Upper lobe of left lung (tissue), 6 donors: Measurements from ENCODE around the gene MDM2. TPM values are rescaled to one million over a fixed set of nuclear protein-coding genes. Genes with fewer than 3 reads are reported as not detected.

Experiments used
- ATAC-seq, 2 donors: fragments of 200-7000 bp; cut with Tn5 transposase; one replicate each; pipeline ENCODE4 v1.9.1; 2022; ENCODE audit warnings: mild to moderate bottlenecking in 2 of 2, moderate library complexity in 2 of 2; ENCODE audit not compliant: low FRiP score in 2 of 2
- DNase-seq, 2 donors: peaks; one replicate each; pipeline ENCODE4 v3.0.0-alpha.2; 2019 to 2020
- H3K27ac ChIP-seq, 4 donors: fragments of 200-600 bp; sonication (generic); one replicate each; pipeline ENCODE4 v1.5.1; 2016 to 2019
- H3K27me3 ChIP-seq, 4 donors: fragments of 200-600 bp; sonication (generic); one replicate each; pipeline ENCODE4 v1.5.1; 2017 to 2019
- H3K36me3 ChIP-seq, 4 donors: fragments of 200-600 bp; sonication (generic); one replicate each; pipeline ENCODE4 v1.5.1; 2016 to 2019
- H3K4me1 ChIP-seq, 4 donors: fragments of 200-600 bp; sonication (generic); one replicate each; pipeline ENCODE4 v1.5.1; 2018 to 2019
- H3K4me3 ChIP-seq, 4 donors: fragments of 200-600 bp; sonication (generic); one replicate each; pipeline ENCODE4 v1.5.1; 2017 to 2019; ENCODE audit warnings: mild to moderate bottlenecking in 2 of 4, moderate library complexity in 1 of 4
- H3K9me3 ChIP-seq, 4 donors: fragments of 200-600 bp; sonication (generic); one replicate each; pipeline ENCODE4 v1.5.1; 2018 to 2019
- EP300 ChIP-seq, 4 donors: sonication (generic); formaldehyde crosslinking; IDR thresholded peaks; one replicate each; pipeline ENCODE4 v1.5.1; 2017; ENCODE audit warnings: antibody characterized with exemption in 4 of 4, control low read depth in 2 of 4
- POLR2A ChIP-seq, 4 donors: fragments of 450-650 bp; IDR thresholded peaks; one replicate each; pipeline ENCODE4 v1.5.1; 2016 to 2017; ENCODE audit warnings: antibody characterized with exemption in 4 of 4, mild to moderate bottlenecking in 2 of 4
- POLR2AphosphoS5 ChIP-seq, 2 donors: sonication (generic); formaldehyde crosslinking; IDR thresholded peaks; one replicate each; pipeline ENCODE4 v1.5.1; 2017; ENCODE audit warnings: antibody characterized with exemption in 2 of 2
- WGBS, 2 donors: methylation state at CpG; one replicate each; pipeline ENCODE4 v1.1.5; 2017 to 2018; 5-methylcytosine and 5-hydroxymethylcytosine counted together
- total RNA-seq, 6 donors: library from RNA; depleted of rRNA in 4 of 6; stranded (reverse); fragments of >200 nt in 4 of 6; gene quantifications; one replicate each; pipeline versions ENCODE4 v1.1.0 to v1.2.1, GENCODE V29; 2016 to 2021
- TF ChIP-seq, protein P1 (sequence below), 6 experiments: fragments of 450-650 bp in 4 of 6; fragments of 200-600 bp in 2 of 6; sonication (generic) in 2 of 6; IDR thresholded peaks; one replicate each; pipeline ENCODE4 v1.5.1; 2016 to 2019; ENCODE audit warnings: antibody characterized with exemption in 6 of 6
- donor health status: DM: no; HTN: no; CAD: no; lungs with moderate emphysema.
- donor health status: DM: no; HTN: yes; CAD: no; lungs with severe emphysema.

MDM2 gene
- total RNA-seq, 6 donors from 2014 or later, result 64.6 to 162 (median 108) TPM

DNA sequence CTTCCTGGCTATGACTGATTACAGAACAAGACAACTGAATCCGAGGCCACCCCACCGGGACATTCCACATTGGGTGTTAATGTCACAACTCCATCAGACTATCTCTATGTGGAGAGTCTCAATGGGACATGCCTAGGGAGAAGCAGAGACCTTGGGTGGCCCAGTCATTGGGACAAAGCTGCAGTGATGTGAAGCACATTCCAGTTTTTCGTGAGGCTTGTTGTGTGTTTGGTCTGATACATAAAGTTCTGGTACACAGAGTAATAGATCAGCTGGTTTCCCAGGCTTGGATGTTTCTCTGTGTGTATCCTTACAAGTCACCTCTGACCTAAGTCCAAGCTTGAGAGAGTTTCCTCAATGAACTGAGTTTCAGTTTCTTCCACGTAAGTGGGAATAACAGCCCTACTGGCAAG lies 82.7 kb downstream of the MDM2 start:
- Histone ChIP-seq H3K4me1 (peaks cover 0 to 27% (median 16%) of the 10 kb centered on the region in 4 donors), H3K36me3 (peaks cover 0 to 8% (median 0%) of the 10 kb centered on the region in 4 donors), H3K4me3 (no peak overlapping the region), H3K27ac (peak overlapping the region; percentile 14 to 69 (median 32)), H3K27me3 (no peaks in the 10 kb centered on the region), H3K9me3 (no peaks in the 10 kb centered on the region)
- TF ChIP-seq, protein P1, sequence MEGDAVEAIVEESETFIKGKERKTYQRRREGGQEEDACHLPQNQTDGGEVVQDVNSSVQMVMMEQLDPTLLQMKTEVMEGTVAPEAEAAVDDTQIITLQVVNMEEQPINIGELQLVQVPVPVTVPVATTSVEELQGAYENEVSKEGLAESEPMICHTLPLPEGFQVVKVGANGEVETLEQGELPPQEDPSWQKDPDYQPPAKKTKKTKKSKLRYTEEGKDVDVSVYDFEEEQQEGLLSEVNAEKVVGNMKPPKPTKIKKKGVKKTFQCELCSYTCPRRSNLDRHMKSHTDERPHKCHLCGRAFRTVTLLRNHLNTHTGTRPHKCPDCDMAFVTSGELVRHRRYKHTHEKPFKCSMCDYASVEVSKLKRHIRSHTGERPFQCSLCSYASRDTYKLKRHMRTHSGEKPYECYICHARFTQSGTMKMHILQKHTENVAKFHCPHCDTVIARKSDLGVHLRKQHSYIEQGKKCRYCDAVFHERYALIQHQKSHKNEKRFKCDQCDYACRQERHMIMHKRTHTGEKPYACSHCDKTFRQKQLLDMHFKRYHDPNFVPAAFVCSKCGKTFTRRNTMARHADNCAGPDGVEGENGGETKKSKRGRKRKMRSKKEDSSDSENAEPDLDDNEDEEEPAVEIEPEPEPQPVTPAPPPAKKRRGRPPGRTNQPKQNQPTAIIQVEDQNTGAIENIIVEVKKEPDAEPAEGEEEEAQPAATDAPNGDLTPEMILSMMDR (IDR thresholded peaks at IDR 0.05), result no peak
- TF ChIP-seq POLR2AphosphoS5 (IDR thresholded peaks at IDR 0.05), result no peak
- peak in 2 of 4 donors; percentile 79 to 83 for TF ChIP-seq EP300 (IDR thresholded peaks at IDR 0.05)
- DNase-seq (no peak), ATAC-seq (no peak)
- 67 to 75% methylated on average over 4 of the region's 4 CpGs for WGBS, 2 donors

DNA sequence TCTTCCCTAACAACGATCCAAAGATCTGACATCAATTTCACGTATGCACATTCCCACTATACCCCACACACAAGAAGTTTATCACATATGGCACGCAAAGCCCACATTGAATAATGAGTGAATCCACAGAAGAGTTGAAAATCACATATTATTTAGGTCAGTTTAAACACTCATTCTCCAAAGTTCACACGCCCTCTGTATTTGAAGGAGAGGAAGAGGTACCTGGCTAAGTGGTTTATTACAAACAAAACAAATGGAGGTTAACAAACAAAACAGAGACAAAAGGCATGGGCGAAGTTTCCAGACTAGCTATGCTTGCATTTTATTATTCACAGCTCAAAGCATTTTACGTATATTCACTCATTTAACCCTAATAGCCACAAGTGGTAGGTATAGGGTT lies 83.2 kb downstream of the MDM2 start:
- H3K9me3 ChIP-seq, result no peaks in the 10 kb centered on the region
- no peaks in the 10 kb centered on the region for H3K27me3 ChIP-seq
- H3K27ac ChIP-seq, result peak overlapping the region in 2 of 4 donors; percentile 14 to 32
- H3K4me3 ChIP-seq, result no peak overlapping the region
- ATAC-seq (no peak), DNase-seq (no peak)
- WGBS, 2 donors, result 81 to 85% methylated on average over 6 of the region's 6 CpGs
- TF ChIP-seq POLR2AphosphoS5 (IDR thresholded peaks at IDR 0.05) (no peak), POLR2A (IDR thresholded peaks at IDR 0.05) (no peak), EP300 (IDR thresholded peaks at IDR 0.05) (no peak)
- TF ChIP-seq, protein P1 (IDR thresholded peaks at IDR 0.05), result no peak
- H3K4me1 ChIP-seq, result peaks cover 0 to 27% (median 16%) of the 10 kb centered on the region in 4 donors
- H3K36me3 ChIP-seq, result peaks cover 0 to 8% (median 2%) of the 10 kb centered on the region in 4 donors

DNA sequence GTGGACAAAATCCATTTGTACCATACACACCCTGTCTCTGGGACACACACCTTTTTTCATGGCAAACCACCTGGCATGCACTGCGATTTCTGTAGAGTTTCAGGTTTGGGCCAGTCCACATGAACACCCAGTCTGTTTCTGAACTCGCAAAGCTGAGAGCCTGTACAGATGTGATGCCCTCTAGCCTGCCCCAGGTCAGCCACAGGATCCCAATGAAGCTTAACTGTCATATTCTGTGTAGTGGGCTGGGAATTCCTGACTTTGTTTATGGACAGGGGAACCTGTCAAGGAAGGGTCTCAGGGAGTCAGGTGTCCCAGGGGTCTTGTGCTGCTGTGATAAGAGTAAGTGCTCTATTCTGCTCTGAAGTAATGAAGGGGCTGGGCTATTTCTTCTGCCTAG lies 85.2 kb downstream of the MDM2 start:
- H3K27me3 ChIP-seq, result no peaks in the 10 kb centered on the region
- no peaks in the 10 kb centered on the region for H3K9me3 ChIP-seq
- no peak overlapping the region for H3K4me3 ChIP-seq
- H3K27ac ChIP-seq, result peak overlapping the region in 1 of 4 donors; percentile 62
- ATAC-seq (no peak), DNase-seq (no peak)
- peaks cover 10 to 32% (median 18%) of the 10 kb centered on the region in 4 donors for H3K4me1 ChIP-seq
- 89 to 94% methylated on average over 2 of the region's 2 CpGs for WGBS, 2 donors
- peaks cover 0 to 8% (median 2%) of the 10 kb centered on the region in 4 donors for H3K36me3 ChIP-seq
- TF ChIP-seq, protein P1 (IDR thresholded peaks at IDR 0.05), result no peak
- TF ChIP-seq POLR2A (IDR thresholded peaks at IDR 0.05) (no peak), EP300 (IDR thresholded peaks at IDR 0.05) (no peak), POLR2AphosphoS5 (IDR thresholded peaks at IDR 0.05) (no peak)

DNA sequence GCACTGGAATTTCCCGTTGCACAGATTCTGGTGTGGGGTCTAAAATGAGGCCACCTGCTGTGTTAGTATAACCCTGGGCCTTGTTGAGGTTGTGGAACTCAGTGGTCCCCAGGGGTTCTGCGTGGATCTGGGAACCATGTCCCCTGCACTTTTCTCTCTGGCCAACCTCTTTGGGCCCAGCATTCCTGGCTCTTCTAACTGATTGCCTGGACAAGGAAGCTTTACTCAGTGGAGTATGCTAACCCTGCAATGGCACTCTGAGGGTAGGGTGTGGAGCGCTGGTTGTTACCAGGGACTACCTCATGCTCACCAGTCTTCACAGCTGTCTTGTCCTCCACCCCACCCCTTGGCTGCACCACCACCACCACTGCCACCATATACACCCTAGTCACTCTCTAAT lies 85.8 kb downstream of the MDM2 start:
- no peaks in the 10 kb centered on the region for H3K9me3 ChIP-seq
- DNase-seq (no peak), ATAC-seq (no peak)
- TF ChIP-seq EP300 (IDR thresholded peaks at IDR 0.05), result no peak
- TF ChIP-seq, protein P1 (IDR thresholded peaks at IDR 0.05), result no peak
- no peak for TF ChIP-seq POLR2AphosphoS5 (IDR thresholded peaks at IDR 0.05)
- TF ChIP-seq POLR2A (IDR thresholded peaks at IDR 0.05), result no peak
- H3K4me3 ChIP-seq, result no peak overlapping the region
- no peak overlapping the region for H3K27ac ChIP-seq
- H3K27me3 ChIP-seq, result no peaks in the 10 kb centered on the region
- H3K36me3 ChIP-seq, result peaks cover 0 to 8% (median 2%) of the 10 kb centered on the region in 4 donors
- 96 to 100% methylated on average over 2 to 3 of the region's 3 CpGs for WGBS, 2 donors
- H3K4me1 ChIP-seq, result peaks cover 12 to 30% (median 20%) of the 10 kb centered on the region in 4 donors

DNA sequence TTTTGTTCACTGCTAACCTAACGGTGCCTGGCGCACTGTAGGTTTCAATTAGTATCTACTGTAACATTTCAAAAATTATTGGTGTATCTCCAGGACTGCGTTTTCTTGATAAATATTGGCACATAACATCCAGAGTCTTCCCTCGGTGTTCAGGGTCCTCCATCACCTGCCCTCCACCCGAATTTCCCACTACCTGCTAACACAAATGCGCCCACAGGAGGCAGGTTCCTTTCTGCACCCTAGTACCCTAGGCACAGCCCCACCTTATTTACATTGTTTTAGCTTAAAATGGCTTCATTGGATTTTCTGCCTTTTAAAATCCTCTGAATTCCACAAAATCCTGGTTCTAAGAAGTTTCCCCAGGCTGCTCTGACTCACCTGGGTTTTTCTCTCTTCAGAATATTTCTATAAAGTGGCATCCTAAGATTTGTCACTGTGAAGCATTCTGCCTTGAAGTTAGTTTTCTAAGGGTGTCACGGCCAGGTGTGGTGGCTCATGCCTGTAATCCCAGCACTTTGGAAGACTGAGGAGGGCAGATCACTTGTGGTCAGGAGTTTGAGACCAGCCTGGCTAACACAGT lies 86.4 kb downstream of the MDM2 start:
- WGBS, 2 donors, result 90 to 98% methylated on average over 7 of the region's 7 CpGs
- Histone ChIP-seq H3K9me3 (no peaks in the 10 kb centered on the region), H3K4me3 (no peak overlapping the region), H3K27me3 (no peaks in the 10 kb centered on the region), H3K27ac (no peak overlapping the region), H3K36me3 (peaks cover 0 to 8% (median 2%) of the 10 kb centered on the region in 4 donors), H3K4me1 (peaks cover 12 to 34% (median 22%) of the 10 kb centered on the region in 4 donors)
- ATAC-seq (no peak), DNase-seq (no peak)
- TF ChIP-seq, protein P1 (IDR thresholded peaks at IDR 0.05), result no peak
- no peak for TF ChIP-seq POLR2A (IDR thresholded peaks at IDR 0.05)
- no peak for TF ChIP-seq POLR2AphosphoS5 (IDR thresholded peaks at IDR 0.05)
